Fibroblast of mammary gland (primary cell): ENCODE results near the gene PUM2.
"Not testable (repeated sequence)": the region's sequence is repeated elsewhere in the genome, so short reads cannot be mapped to it uniquely, and the experiment has no call there.

Source experiments
- DNase-seq: peaks from one replicate; pipeline ENCODE4 v3.0.0-alpha.2; 2010; ENCODE audit warnings: low read depth
- H3K4me3 ChIP-seq: 2 replicates; pipeline ENCODE4 v1.5.1; 2011; ENCODE audit warnings: low read depth, mild to moderate bottlenecking, low read length, moderate library complexity; ENCODE audit not compliant: control insufficient read depth
- CTCF ChIP-seq: conservative IDR thresholded peaks from 2 replicates; pipeline ENCODE4 v1.5.1; 2011; ENCODE audit warnings: low read depth, low read length, inconsistent platforms; ENCODE audit not compliant: control insufficient read depth, insufficient read depth

The PUM2 gene

GRCh38 chr2:20282916-20283592, 67.6 kb downstream of the PUM2 start:
- no peak overlapping the region for H3K4me3 ChIP-seq
- TF ChIP-seq CTCF: no peak
- peak; percentile 27 for DNase-seq

GRCh38 chr2:20281876-20282275, 68.8 kb downstream of the PUM2 start:
- TF ChIP-seq CTCF: no peak
- no peak overlapping the region for H3K4me3 ChIP-seq
- no peak for DNase-seq

- DNase-seq: no peak
- no peak overlapping the region for H3K4me3 ChIP-seq
- no peak for TF ChIP-seq CTCF
These were observed 77.6 kb downstream of the PUM2 start for GRCh38 chr2:20273042-20273441.

- DNase-seq, H3K4me3 ChIP-seq: not testable (repeated sequence)
These were observed 82.3 kb downstream of the PUM2 start for GRCh38 chr2:20268317-20268716.

- no peak for TF ChIP-seq CTCF
- H3K4me3 ChIP-seq: no peak overlapping the region
- no peak for DNase-seq
These were observed 83.1 kb downstream of the PUM2 start for GRCh38 chr2:20267529-20267928.

- DNase-seq: no peak
- no peak overlapping the region for H3K4me3 ChIP-seq
- TF ChIP-seq CTCF: no peak
These were observed 86.0 kb downstream of the PUM2 start for GRCh38 chr2:20264629-20265028.

- DNase-seq: no peak
- H3K4me3 ChIP-seq: no peak overlapping the region
- no peak for TF ChIP-seq CTCF
These were observed 93.2 kb downstream of the PUM2 start for GRCh38 chr2:20257411-20257810.
